Cardiac muscle cell (in vitro differentiated cells and primary cell): Measurements from ENCODE around the gene LIN54. TPM values are rescaled to one million over a fixed set of nuclear protein-coding genes. Genes with fewer than 3 reads are reported as not detected.

Experiments used
- DNase-seq, 2 donors: peaks; one replicate each; pipeline versions ENCODE4 v3.0.0 to v3.0.0-alpha.2; 2010 to 2017; ENCODE audit warnings: low read depth in 1 of 2, low spot score in 1 of 2
- H3K27ac ChIP-seq: fragments of 200-600 bp; sonication (generic); 2 replicates; pipeline ENCODE4 v1.5.1; 2016
- H3K27me3 ChIP-seq: fragments of 200-600 bp; sonication (generic); 2 replicates; pipeline ENCODE4 v1.6.0; 2016; ENCODE audit warnings: control low read depth
- H3K36me3 ChIP-seq: fragments of 200-600 bp; sonication (generic); 2 replicates; pipeline ENCODE4 v1.5.1; 2016; ENCODE audit warnings: control low read depth
- H3K4me1 ChIP-seq: fragments of 200-600 bp; sonication (generic); 2 replicates; pipeline ENCODE4 v1.8.1; 2017; ENCODE audit warnings: low read depth, mild to moderate bottlenecking, mixed run types
- H3K4me3 ChIP-seq: fragments of 200-600 bp; sonication (generic); 2 replicates; pipeline ENCODE4 v1.5.1; 2016; ENCODE audit warnings: mild to moderate bottlenecking
- H3K9me3 ChIP-seq: fragments of 200-600 bp; sonication (generic); 2 replicates; pipeline ENCODE4 v1.5.1; 2017; ENCODE audit warnings: low read depth, mild to moderate bottlenecking, control low read depth
- CTCF ChIP-seq: IDR thresholded peaks from 2 replicates; pipeline ENCODE4 v1.5.1; 2012; ENCODE audit warnings: low read depth, mild to moderate bottlenecking, low read length
- polyA plus RNA-seq: library from polyadenylated mRNA; unstranded; fragments of >200 nt; fragmentation: Nextera tagmentation; extraction: Ambion mirVana; gene quantifications from 2 replicates; pipeline ENCODE4 v1.2.1, GENCODE V29; 2016
- total RNA-seq: library from RNA; depleted of rRNA; stranded (reverse); fragments of >200 nt; gene quantifications from 2 replicates; pipeline ENCODE4 v1.2.3, GENCODE V29; 2016

The LIN54 gene
- total and polyA plus RNA-seq, 2 experiments from 2014 or later: 4.8 to 9.2 TPM

GRCh38 chr4:83013420-83013867 lies 2.8 kb upstream of the LIN54 start:
- no peak for DNase-seq
- TF ChIP-seq CTCF: no peak
- Histone ChIP-seq H3K27ac (peak overlapping the region; percentile 74), H3K9me3 (no peaks in the 10 kb centered on the region), H3K4me3 (peak overlapping the region; percentile 98), H3K36me3 (no peaks in the 10 kb centered on the region), H3K4me1 (no peaks in the 10 kb centered on the region), H3K27me3 (no peaks in the 10 kb centered on the region)

DNA sequence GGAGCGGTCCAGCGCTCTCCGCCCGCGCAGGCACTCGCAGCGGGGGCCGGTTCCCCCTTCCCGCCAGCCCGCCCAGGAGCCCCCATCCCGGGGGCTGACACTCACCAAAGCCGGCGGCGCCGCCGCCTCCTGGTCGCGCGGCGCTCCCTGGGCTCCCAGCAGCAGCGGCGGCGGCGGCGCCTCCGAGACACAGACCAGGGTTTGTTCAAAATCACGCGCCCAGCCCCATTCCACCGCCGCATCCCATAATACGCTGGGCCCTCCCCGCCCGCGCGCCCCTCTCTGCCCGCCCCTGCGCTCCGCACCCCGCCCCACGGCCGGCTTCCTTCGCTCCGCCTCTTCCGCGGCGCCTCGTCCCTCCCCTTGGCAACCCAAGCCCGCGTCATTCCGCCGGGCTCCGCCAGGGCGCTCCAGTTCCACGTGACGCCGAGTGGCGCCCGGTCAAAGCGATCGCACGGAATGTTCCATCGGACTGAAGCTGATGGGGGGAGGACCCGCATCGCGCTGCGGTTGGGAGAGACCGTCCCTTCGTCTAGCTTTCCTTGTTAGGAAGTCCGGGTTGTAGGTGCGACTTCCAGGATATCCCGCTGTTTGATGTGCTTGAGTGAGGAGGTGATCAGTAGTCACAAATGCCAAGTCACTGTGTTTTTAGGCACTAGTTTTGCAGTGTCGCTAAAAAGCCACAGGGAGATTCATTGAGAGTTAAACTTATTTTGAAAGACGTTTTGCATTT lies 2.2 kb upstream of the LIN54 start:
- peak overlapping the region; percentile 90 for H3K27ac ChIP-seq
- H3K4me3 ChIP-seq: peak overlapping the region; percentile 98
- no peaks in the 10 kb centered on the region for H3K27me3 ChIP-seq
- H3K4me1 ChIP-seq: no peaks in the 10 kb centered on the region
- H3K9me3 ChIP-seq: no peaks in the 10 kb centered on the region
- no peaks in the 10 kb centered on the region for H3K36me3 ChIP-seq
- DNase-seq: peak; percentile 99
- TF ChIP-seq CTCF: peak; percentile 42

DNA sequence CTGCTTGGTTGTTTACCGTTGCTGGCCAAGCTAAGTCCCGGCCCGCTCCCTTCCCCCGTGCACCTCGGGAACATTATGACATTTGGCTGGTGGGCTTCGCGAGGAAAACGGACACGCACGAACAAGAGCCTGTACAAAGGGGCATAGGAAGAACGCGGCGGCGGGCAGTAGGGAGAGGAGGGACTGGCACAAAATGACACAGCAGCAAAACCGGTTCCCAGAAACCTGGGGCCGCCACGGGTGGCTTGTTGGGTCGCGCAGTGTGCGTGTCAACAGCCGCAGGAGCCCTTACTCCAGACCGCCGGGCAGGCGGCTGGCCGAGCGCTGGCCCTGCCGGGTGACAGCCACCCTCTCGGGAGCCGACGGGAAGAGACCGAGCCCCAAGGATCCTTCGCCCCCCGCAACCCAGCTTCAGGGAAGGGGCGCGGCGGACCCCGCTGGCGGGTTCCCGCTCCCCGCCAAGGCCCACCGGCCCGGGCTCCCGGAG lies 1.6 kb upstream of the LIN54 start:
- H3K27ac ChIP-seq: peak overlapping the region; percentile 90
- DNase-seq: peak in 1 of 2 donors; percentile 59
- H3K9me3 ChIP-seq: no peaks in the 10 kb centered on the region
- H3K27me3 ChIP-seq: no peaks in the 10 kb centered on the region
- no peaks in the 10 kb centered on the region for H3K4me1 ChIP-seq
- peak overlapping the region; percentile 98 for H3K4me3 ChIP-seq
- TF ChIP-seq CTCF: no peak
- no peaks in the 10 kb centered on the region for H3K36me3 ChIP-seq

- H3K27ac ChIP-seq: peak overlapping the region; percentile 90
- no peaks in the 10 kb centered on the region for H3K9me3 ChIP-seq
- no peak for DNase-seq
Observed at GRCh38 chr4:83011689-83012199, 1.1 kb upstream of the LIN54 start.

DNA sequence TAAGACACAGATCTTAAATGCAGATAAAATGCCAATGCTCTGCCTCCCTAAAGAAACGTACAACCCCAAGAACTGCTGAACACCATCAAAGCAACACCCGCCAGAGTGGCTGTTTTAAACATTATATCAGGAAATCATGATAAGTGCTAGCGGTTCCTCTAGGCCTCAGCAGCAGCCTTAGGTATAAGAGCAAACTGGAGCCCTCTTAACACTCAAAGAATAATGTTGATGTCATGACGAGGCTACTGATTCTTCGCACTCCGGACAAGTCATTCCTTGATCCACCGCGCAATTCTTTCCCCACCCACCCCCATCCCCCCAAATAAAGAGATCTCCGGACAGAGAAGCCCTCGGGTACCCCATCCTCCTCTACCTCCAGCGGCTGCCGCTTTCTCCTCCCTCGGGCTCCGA lies 507 bp downstream of the LIN54 start:
- Histone ChIP-seq H3K4me1 (no peaks in the 10 kb centered on the region), H3K36me3 (no peaks in the 10 kb centered on the region), H3K27me3 (no peaks in the 10 kb centered on the region), H3K27ac (peak overlapping the region; percentile 88), H3K4me3 (peak overlapping the region; percentile 98), H3K9me3 (no peaks in the 10 kb centered on the region)
- no peak for TF ChIP-seq CTCF
- DNase-seq: peak; percentile 33 to 40

More at GRCh38 chr4:83011689-83012199, 1.1 kb upstream of the LIN54 start:
- Histone ChIP-seq H3K4me3 (peak overlapping the region; percentile 98), H3K4me1 (no peaks in the 10 kb centered on the region), H3K27me3 (no peaks in the 10 kb centered on the region), H3K36me3 (no peaks in the 10 kb centered on the region)
- no peak for TF ChIP-seq CTCF
